SJCRH30 (cell line): ENCODE measurements around the gene TBC1D32. TPM values are rescaled to one million over a fixed set of nuclear protein-coding genes. Genes with fewer than 3 reads are reported as not detected.
"Not testable (repeated sequence)": the region's sequence is repeated elsewhere in the genome, so short reads cannot be mapped to it uniquely, and the experiment has no call there.

Source experiments
- DNase-seq, 2 experiments: peaks; one replicate each; pipeline ENCODE4 v3.0.0-alpha.2; 2015 to 2020
- H3K27ac ChIP-seq: fragments of 250-450 bp; sonication (Bioruptor Pico); 2 replicates; pipeline ENCODE4 v1.5.1; 2020; ENCODE audit warnings: mild to moderate bottlenecking, moderate library complexity
- H3K27me3 ChIP-seq: fragments of 250-450 bp; sonication (Bioruptor Pico); 2 replicates; pipeline ENCODE4 v1.5.1; 2020; ENCODE audit warnings: mild to moderate bottlenecking, moderate library complexity
- H3K36me3 ChIP-seq: fragments of 250-450 bp; sonication (Bioruptor Pico); 2 replicates; pipeline ENCODE4 v1.5.1; 2020; ENCODE audit warnings: mild to moderate bottlenecking, moderate library complexity
- H3K4me1 ChIP-seq: fragments of 250-450 bp; sonication (Bioruptor Pico); 2 replicates; pipeline ENCODE4 v1.5.1; 2020; ENCODE audit warnings: mild to moderate bottlenecking, moderate library complexity
- H3K4me3 ChIP-seq: fragments of 250-450 bp; sonication (Bioruptor Pico); 2 replicates; pipeline ENCODE4 v1.5.1; 2020; ENCODE audit warnings: mild to moderate bottlenecking, moderate library complexity
- H3K9me3 ChIP-seq: fragments of 250-450 bp; sonication (Bioruptor Pico); replicated peaks from 2 replicates; pipeline ENCODE4 v1.5.1; 2020; ENCODE audit warnings: mild to moderate bottlenecking, moderate library complexity
- total RNA-seq: library from RNA; depleted of rRNA; stranded (reverse); fragments of >200 nt; shearing (Covaris generic); gene quantifications from 2 replicates; pipeline ENCODE4 v1.2.3, GENCODE V29; 2014; rRNA removed

TBC1D32 gene
- total RNA-seq: 9.4 and 10.4 TPM in 2 replicates

GRCh38 chr6:121334299-121335086, at the start of gene TBC1D32:
TSS of gene TBC1D32 (minus strand) at chr6:121334480. CDS start at chr6:121334430, 50 bp downstream.
- Histone ChIP-seq H3K4me3 (peak within 1 kb of the TSS; percentile 71), H3K4me1 (no peaks in the 10 kb centered on the region), H3K27me3 (no peaks in the 10 kb centered on the region), H3K9me3 (no peaks in the 10 kb centered on the region), H3K36me3 (no peaks in the 10 kb centered on the region), H3K27ac (peak within 1 kb of the TSS; percentile 71)
- peak; percentile 88 to 93 for DNase-seq

GRCh38 chr6:121383478-121383877, 49.2 kb upstream of the TBC1D32 start:
- Histone ChIP-seq H3K27ac (no peak overlapping the region; the same call in 1 of the 2 replicates), H3K4me1 (peaks cover 11% of the 10 kb centered on the region), H3K27me3 (no peaks in the 10 kb centered on the region), H3K36me3 (no peaks in the 10 kb centered on the region), H3K9me3 (no peaks in the 10 kb centered on the region), H3K4me3 (no peak overlapping the region)
- no peak for DNase-seq

- H3K27me3 ChIP-seq: no peaks in the 10 kb centered on the region
- H3K4me3 ChIP-seq: no peak overlapping the region
- no peaks in the 10 kb centered on the region for H3K9me3 ChIP-seq
- H3K4me1 ChIP-seq: peaks cover 11% of the 10 kb centered on the region
- DNase-seq: peak; percentile 47 to 81
- H3K36me3 ChIP-seq: no peaks in the 10 kb centered on the region
- H3K27ac ChIP-seq: no peak overlapping the region; the same call in 1 of the 2 replicates
Observed at GRCh38 chr6:121382467-121383121, 48.3 kb upstream of the TBC1D32 start.

GRCh38 chr6:121376411-121376810, 42.1 kb upstream of the TBC1D32 start:
- Histone ChIP-seq H3K4me1 (no peaks in the 10 kb centered on the region), H3K27ac (no peak overlapping the region), H3K27me3 (no peaks in the 10 kb centered on the region), H3K9me3 (no peaks in the 10 kb centered on the region), H3K4me3 (no peak overlapping the region), H3K36me3 (no peaks in the 10 kb centered on the region)
- no peak for DNase-seq

- not testable (repeated sequence) for H3K27ac ChIP-seq, H3K4me3 ChIP-seq, DNase-seq, H3K36me3 ChIP-seq, H3K27me3 ChIP-seq, H3K4me1 ChIP-seq, H3K9me3 ChIP-seq
Observed at GRCh38 chr6:121374219-121374618, 39.9 kb upstream of the TBC1D32 start.

- no peak overlapping the region for H3K27ac ChIP-seq
- no peaks in the 10 kb centered on the region for H3K27me3 ChIP-seq
- H3K36me3 ChIP-seq: no peaks in the 10 kb centered on the region
- H3K4me1 ChIP-seq: no peaks in the 10 kb centered on the region
- H3K9me3 ChIP-seq: no peaks in the 10 kb centered on the region; the same call in 1 of the 2 replicates
- DNase-seq: no peak
- H3K4me3 ChIP-seq: no peak overlapping the region
Observed at GRCh38 chr6:121365536-121366521, 31.5 kb upstream of the TBC1D32 start.

- Histone ChIP-seq H3K36me3 (no peaks in the 10 kb centered on the region), H3K9me3 (no peaks in the 10 kb centered on the region; the same call in 1 of the 2 replicates), H3K4me1 (no peaks in the 10 kb centered on the region), H3K27me3 (no peaks in the 10 kb centered on the region), H3K4me3 (no peak overlapping the region), H3K27ac (no peak overlapping the region)
- DNase-seq: no peak
Observed at GRCh38 chr6:121356575-121356974, 22.3 kb upstream of the TBC1D32 start.

- peak in 1 of 2 experiments; percentile 6 for DNase-seq
- Histone ChIP-seq H3K36me3 (no peaks in the 10 kb centered on the region), H3K4me3 (no peak overlapping the region), H3K27me3 (no peaks in the 10 kb centered on the region), H3K27ac (no peak overlapping the region), H3K9me3 (no peaks in the 10 kb centered on the region), H3K4me1 (no peaks in the 10 kb centered on the region)
Observed at GRCh38 chr6:121354764-121355163, 20.5 kb upstream of the TBC1D32 start.

GRCh38 chr6:121352941-121353340, 18.7 kb upstream of the TBC1D32 start:
- H3K9me3 ChIP-seq: no peaks in the 10 kb centered on the region
- H3K36me3 ChIP-seq: no peaks in the 10 kb centered on the region
- H3K4me1 ChIP-seq: no peaks in the 10 kb centered on the region
- H3K4me3 ChIP-seq: no peak overlapping the region
- H3K27me3 ChIP-seq: no peaks in the 10 kb centered on the region
- DNase-seq: no peak
- no peak overlapping the region for H3K27ac ChIP-seq

- no peak for DNase-seq
- Histone ChIP-seq H3K9me3 (no peaks in the 10 kb centered on the region), H3K4me1 (no peaks in the 10 kb centered on the region), H3K4me3 (no peak overlapping the region), H3K27ac (no peak overlapping the region), H3K27me3 (no peaks in the 10 kb centered on the region), H3K36me3 (no peaks in the 10 kb centered on the region)
Observed at GRCh38 chr6:121351916-121352315, 17.6 kb upstream of the TBC1D32 start.

- no peak overlapping the region for H3K4me3 ChIP-seq
- no peak overlapping the region for H3K27ac ChIP-seq
- no peaks in the 10 kb centered on the region for H3K36me3 ChIP-seq
- no peaks in the 10 kb centered on the region for H3K9me3 ChIP-seq
- no peak for DNase-seq
- no peaks in the 10 kb centered on the region for H3K27me3 ChIP-seq
- H3K4me1 ChIP-seq: no peaks in the 10 kb centered on the region
Observed at GRCh38 chr6:121349596-121349995, 15.3 kb upstream of the TBC1D32 start.

GRCh38 chr6:121347484-121347883, 13.2 kb upstream of the TBC1D32 start:
- H3K36me3 ChIP-seq: no peaks in the 10 kb centered on the region
- H3K9me3 ChIP-seq: no peaks in the 10 kb centered on the region
- H3K27me3 ChIP-seq: no peaks in the 10 kb centered on the region
- no peak overlapping the region for H3K27ac ChIP-seq
- DNase-seq: no peak
- no peaks in the 10 kb centered on the region for H3K4me1 ChIP-seq
- H3K4me3 ChIP-seq: no peak overlapping the region

GRCh38 chr6:121344539-121344938, 10.3 kb upstream of the TBC1D32 start:
- Histone ChIP-seq H3K36me3 (no peaks in the 10 kb centered on the region), H3K27me3 (no peaks in the 10 kb centered on the region), H3K4me1 (no peaks in the 10 kb centered on the region), H3K9me3 (no peaks in the 10 kb centered on the region), H3K4me3 (no peak overlapping the region), H3K27ac (no peak overlapping the region)
- no peak for DNase-seq

GRCh38 chr6:121339639-121340226, 5.5 kb upstream of the TBC1D32 start:
- H3K9me3 ChIP-seq: no peaks in the 10 kb centered on the region
- DNase-seq: no peak
- no peaks in the 10 kb centered on the region for H3K36me3 ChIP-seq
- H3K27me3 ChIP-seq: no peaks in the 10 kb centered on the region
- H3K27ac ChIP-seq: no peak overlapping the region
- H3K4me3 ChIP-seq: no peak overlapping the region
- H3K4me1 ChIP-seq: no peaks in the 10 kb centered on the region
